HL-60 (cell line): ENCODE measurements around the gene CAMSAP3.

Experiments used
- GABPA ChIP-seq: IDR thresholded peaks from 2 replicates; pipeline ENCODE4 v1.6.1; 2012; ENCODE audit warnings: low read depth
- POLR2AphosphoS5 ChIP-seq: IDR thresholded peaks from 2 replicates; pipeline ENCODE4 v1.6.1; 2012; ENCODE audit warnings: low read depth
- SPI1 ChIP-seq: IDR thresholded peaks from 2 replicates; pipeline ENCODE4 v1.6.1; 2012; ENCODE audit warnings: low read depth, mild to moderate bottlenecking, borderline replicate concordance
- TF ChIP-seq, protein P1 (sequence below): IDR thresholded peaks from one replicate; pipeline ENCODE4 v1.5.1; 2011; ENCODE audit warnings: low read length, control low read depth, inconsistent platforms; ENCODE audit not compliant: insufficient read depth
- TF ChIP-seq, protein P2 (sequence below): IDR thresholded peaks from 2 replicates; pipeline ENCODE4 v1.6.1; 2012; ENCODE audit warnings: low read depth; ENCODE audit not compliant: insufficient replicate concordance

DNA sequence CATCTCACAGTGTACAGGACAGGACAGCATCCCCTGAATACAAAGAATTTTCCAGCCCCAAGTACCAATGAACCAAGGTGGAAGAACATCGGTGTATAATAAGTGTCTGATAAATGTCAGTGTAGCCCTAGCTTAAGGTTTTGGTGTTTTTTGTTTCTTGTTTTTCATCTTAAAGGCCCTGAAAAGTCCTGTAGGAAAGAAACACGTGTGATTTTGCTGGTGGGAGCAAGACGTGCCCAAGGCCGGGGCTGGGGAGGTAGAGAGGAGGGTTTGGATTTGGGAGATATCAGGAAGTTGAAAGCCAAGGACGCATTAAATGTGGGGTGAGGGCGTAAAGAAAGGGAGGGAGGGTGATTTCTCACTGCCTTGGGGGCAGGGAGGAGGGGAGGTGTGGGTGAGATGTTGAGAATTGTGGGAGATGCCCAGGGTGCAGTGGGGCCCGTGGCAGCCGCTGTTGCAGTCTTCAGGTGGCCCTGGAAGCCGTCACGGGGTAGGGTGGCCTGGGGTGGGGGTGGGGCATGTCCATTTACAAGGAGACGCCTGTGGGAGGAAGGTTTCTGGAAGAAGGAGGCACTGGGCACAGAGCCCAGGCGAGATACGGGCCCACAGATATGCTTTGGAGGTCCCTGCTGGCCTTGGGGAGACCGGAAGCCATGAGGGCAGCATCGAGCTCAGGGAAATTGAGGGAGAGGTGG lies 6.7 kb downstream of the CAMSAP3 start:
- TF ChIP-seq, protein P1, sequence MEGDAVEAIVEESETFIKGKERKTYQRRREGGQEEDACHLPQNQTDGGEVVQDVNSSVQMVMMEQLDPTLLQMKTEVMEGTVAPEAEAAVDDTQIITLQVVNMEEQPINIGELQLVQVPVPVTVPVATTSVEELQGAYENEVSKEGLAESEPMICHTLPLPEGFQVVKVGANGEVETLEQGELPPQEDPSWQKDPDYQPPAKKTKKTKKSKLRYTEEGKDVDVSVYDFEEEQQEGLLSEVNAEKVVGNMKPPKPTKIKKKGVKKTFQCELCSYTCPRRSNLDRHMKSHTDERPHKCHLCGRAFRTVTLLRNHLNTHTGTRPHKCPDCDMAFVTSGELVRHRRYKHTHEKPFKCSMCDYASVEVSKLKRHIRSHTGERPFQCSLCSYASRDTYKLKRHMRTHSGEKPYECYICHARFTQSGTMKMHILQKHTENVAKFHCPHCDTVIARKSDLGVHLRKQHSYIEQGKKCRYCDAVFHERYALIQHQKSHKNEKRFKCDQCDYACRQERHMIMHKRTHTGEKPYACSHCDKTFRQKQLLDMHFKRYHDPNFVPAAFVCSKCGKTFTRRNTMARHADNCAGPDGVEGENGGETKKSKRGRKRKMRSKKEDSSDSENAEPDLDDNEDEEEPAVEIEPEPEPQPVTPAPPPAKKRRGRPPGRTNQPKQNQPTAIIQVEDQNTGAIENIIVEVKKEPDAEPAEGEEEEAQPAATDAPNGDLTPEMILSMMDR: no peak
- TF ChIP-seq POLR2AphosphoS5: no peak
- TF ChIP-seq, protein P2, sequence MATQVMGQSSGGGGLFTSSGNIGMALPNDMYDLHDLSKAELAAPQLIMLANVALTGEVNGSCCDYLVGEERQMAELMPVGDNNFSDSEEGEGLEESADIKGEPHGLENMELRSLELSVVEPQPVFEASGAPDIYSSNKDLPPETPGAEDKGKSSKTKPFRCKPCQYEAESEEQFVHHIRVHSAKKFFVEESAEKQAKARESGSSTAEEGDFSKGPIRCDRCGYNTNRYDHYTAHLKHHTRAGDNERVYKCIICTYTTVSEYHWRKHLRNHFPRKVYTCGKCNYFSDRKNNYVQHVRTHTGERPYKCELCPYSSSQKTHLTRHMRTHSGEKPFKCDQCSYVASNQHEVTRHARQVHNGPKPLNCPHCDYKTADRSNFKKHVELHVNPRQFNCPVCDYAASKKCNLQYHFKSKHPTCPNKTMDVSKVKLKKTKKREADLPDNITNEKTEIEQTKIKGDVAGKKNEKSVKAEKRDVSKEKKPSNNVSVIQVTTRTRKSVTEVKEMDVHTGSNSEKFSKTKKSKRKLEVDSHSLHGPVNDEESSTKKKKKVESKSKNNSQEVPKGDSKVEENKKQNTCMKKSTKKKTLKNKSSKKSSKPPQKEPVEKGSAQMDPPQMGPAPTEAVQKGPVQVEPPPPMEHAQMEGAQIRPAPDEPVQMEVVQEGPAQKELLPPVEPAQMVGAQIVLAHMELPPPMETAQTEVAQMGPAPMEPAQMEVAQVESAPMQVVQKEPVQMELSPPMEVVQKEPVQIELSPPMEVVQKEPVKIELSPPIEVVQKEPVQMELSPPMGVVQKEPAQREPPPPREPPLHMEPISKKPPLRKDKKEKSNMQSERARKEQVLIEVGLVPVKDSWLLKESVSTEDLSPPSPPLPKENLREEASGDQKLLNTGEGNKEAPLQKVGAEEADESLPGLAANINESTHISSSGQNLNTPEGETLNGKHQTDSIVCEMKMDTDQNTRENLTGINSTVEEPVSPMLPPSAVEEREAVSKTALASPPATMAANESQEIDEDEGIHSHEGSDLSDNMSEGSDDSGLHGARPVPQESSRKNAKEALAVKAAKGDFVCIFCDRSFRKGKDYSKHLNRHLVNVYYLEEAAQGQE: no peak
- no peak for TF ChIP-seq GABPA
- no peak for TF ChIP-seq SPI1
